Vagina (tissue), 2 donors: ENCODE measurements around the gene CADPS. TPM values are rescaled to one million over a fixed set of nuclear protein-coding genes. Genes with fewer than 3 reads are reported as not detected.

Source experiments
- DNase-seq, 2 donors: peaks; one replicate each; pipeline ENCODE4 v3.0.0-alpha.2; 2017; ENCODE audit errors: extremely low spot score in 2 of 2
- H3K27ac ChIP-seq: fragments of 200-600 bp; sonication (generic); one replicate; pipeline ENCODE4 v1.5.1; 2019
- H3K27me3 ChIP-seq: fragments of 200-600 bp; sonication (generic); one replicate; pipeline ENCODE4 v1.5.1; 2019
- H3K36me3 ChIP-seq, 2 donors: fragments of 200-600 bp; sonication (generic); one replicate each; pipeline ENCODE4 v1.5.1; 2017 to 2019
- H3K4me1 ChIP-seq: fragments of 200-600 bp; sonication (generic); one replicate; pipeline ENCODE4 v1.5.1; 2019
- H3K4me3 ChIP-seq, 2 donors: fragments of 200-600 bp; sonication (generic); 1 replicate in 1 of 2; 2 replicates in 1 of 2; pipeline ENCODE4 v1.5.1; 2016 to 2019
- H3K9me3 ChIP-seq: fragments of 200-600 bp; sonication (generic); one replicate; pipeline ENCODE4 v1.5.1; 2019
- CTCF ChIP-seq, 3 experiments: fragments of 450-650 bp in 2 of 3; fragments of 200-600 bp in 1 of 3; sonication (generic) in 1 of 3; IDR thresholded peaks; one replicate each; pipeline ENCODE4 v1.5.1; 2017 to 2019; ENCODE audit warnings: antibody characterized with exemption in 3 of 3, mild to moderate bottlenecking in 2 of 3, moderate library complexity in 2 of 3
- POLR2A ChIP-seq, 2 donors: fragments of 450-650 bp; IDR thresholded peaks; one replicate each; pipeline ENCODE4 v1.6.1; 2017; ENCODE audit warnings: antibody characterized with exemption in 2 of 2, mild to moderate bottlenecking in 2 of 2, moderate library complexity in 2 of 2
- POLR2AphosphoS5 ChIP-seq, 2 donors: sonication (generic); formaldehyde crosslinking; IDR thresholded peaks; one replicate each; pipeline ENCODE4 v1.9.0; 2017; ENCODE audit warnings: antibody characterized with exemption in 2 of 2, mild to moderate bottlenecking in 2 of 2, low read depth in 1 of 2; ENCODE audit not compliant: insufficient read depth in 1 of 2
- intact Hi-C: fragments of 100-400 bp; cut with DNase I; formaldehyde crosslinking; loops from one replicate; pipeline ENCODE4 v1.15.1; 2023
- total RNA-seq: library from RNA; depleted of rRNA; stranded (reverse); fragments of >200 nt; gene quantifications from one replicate; pipeline ENCODE4 v1.2.3, GENCODE V29; 2016

Gene CADPS
- total RNA-seq, 1 donor from 2014 or later, result 12.8 TPM

GRCh38 chr3:62771331-62772072, 103.7 kb downstream of the CADPS start:
- Histone ChIP-seq H3K4me1 (no peaks in the 10 kb centered on the region), H3K27ac (no peak overlapping the region), H3K4me3 (no peak overlapping the region), H3K27me3 (no peaks in the 10 kb centered on the region), H3K9me3 (no peaks in the 10 kb centered on the region), H3K36me3 (no peaks in the 10 kb centered on the region)
- intact Hi-C loops, result no loop called here
- DNase-seq, result no peak
- TF ChIP-seq CTCF (IDR thresholded peaks at IDR 0.05), result no peak
- TF ChIP-seq POLR2A (IDR thresholded peaks at IDR 0.05), result no peak

GRCh38 chr3:62768896-62769295, 106.3 kb downstream of the CADPS start:
- intact Hi-C loops, result no loop called here
- H3K9me3 ChIP-seq, result no peaks in the 10 kb centered on the region
- TF ChIP-seq POLR2A (IDR thresholded peaks at IDR 0.05) (no peak), POLR2AphosphoS5 (IDR thresholded peaks at IDR 0.05; ENCODE audit: insufficient read depth in 1 of 2, low read depth in 1 of 2) (no peak), CTCF (IDR thresholded peaks at IDR 0.05) (no peak)
- H3K27ac ChIP-seq, result no peak overlapping the region
- no peak overlapping the region for H3K4me3 ChIP-seq
- DNase-seq, result no peak
- H3K4me1 ChIP-seq, result no peaks in the 10 kb centered on the region
- H3K36me3 ChIP-seq, result no peaks in the 10 kb centered on the region
- no peaks in the 10 kb centered on the region for H3K27me3 ChIP-seq

GRCh38 chr3:62761711-62762110, 113.5 kb downstream of the CADPS start:
- Histone ChIP-seq H3K36me3 (no peaks in the 10 kb centered on the region), H3K27me3 (no peaks in the 10 kb centered on the region), H3K9me3 (no peaks in the 10 kb centered on the region), H3K4me1 (no peaks in the 10 kb centered on the region), H3K27ac (no peak overlapping the region), H3K4me3 (no peak overlapping the region)
- intact Hi-C loops, result no loop called here
- DNase-seq, result no peak
- TF ChIP-seq CTCF (IDR thresholded peaks at IDR 0.05), result no peak
- no peak for TF ChIP-seq POLR2A (IDR thresholded peaks at IDR 0.05)
- no peak for TF ChIP-seq POLR2AphosphoS5 (IDR thresholded peaks at IDR 0.05; ENCODE audit: insufficient read depth in 1 of 2, low read depth in 1 of 2)

GRCh38 chr3:62761311-62761710, 113.9 kb downstream of the CADPS start:
- Histone ChIP-seq H3K27me3 (no peaks in the 10 kb centered on the region), H3K9me3 (no peaks in the 10 kb centered on the region), H3K36me3 (no peaks in the 10 kb centered on the region), H3K4me1 (no peaks in the 10 kb centered on the region), H3K4me3 (no peak overlapping the region), H3K27ac (no peak overlapping the region)
- DNase-seq, result no peak
- TF ChIP-seq POLR2AphosphoS5 (IDR thresholded peaks at IDR 0.05; ENCODE audit: insufficient read depth in 1 of 2, low read depth in 1 of 2), result no peak
- TF ChIP-seq POLR2A (IDR thresholded peaks at IDR 0.05), result no peak
- no peak for TF ChIP-seq CTCF (IDR thresholded peaks at IDR 0.05)
- intact Hi-C loops, result no loop called here

GRCh38 chr3:62758296-62759066, 116.7 kb downstream of the CADPS start:
- Histone ChIP-seq H3K4me1 (no peaks in the 10 kb centered on the region), H3K4me3 (no peak overlapping the region), H3K9me3 (no peaks in the 10 kb centered on the region), H3K27ac (no peak overlapping the region), H3K36me3 (no peaks in the 10 kb centered on the region), H3K27me3 (no peaks in the 10 kb centered on the region)
- intact Hi-C loops, result no loop called here
- TF ChIP-seq CTCF (IDR thresholded peaks at IDR 0.05) (no peak), POLR2A (IDR thresholded peaks at IDR 0.05) (no peak), POLR2AphosphoS5 (IDR thresholded peaks at IDR 0.05; ENCODE audit: insufficient read depth in 1 of 2, low read depth in 1 of 2) (no peak)
- no peak for DNase-seq
